B cell (primary cell): ENCODE data around the gene UTS2B. TPM values are rescaled to one million over a fixed set of nuclear protein-coding genes. Genes with fewer than 3 reads are reported as not detected.

Experiments
- ATAC-seq: fragments of 200-7000 bp; cut with Tn5 transposase; one replicate; pipeline ENCODE4 v1.10.0; 2021; ENCODE audit warnings: low read depth, mild to moderate bottlenecking, moderate number of reproducible peaks, moderate library complexity
- CTCF ChIA-PET: fragments of 350-600 bp; sonication (Branson Sonifier 250); formaldehyde crosslinking; loops from one replicate; lab custom pipeline; 2021; ENCODE audit warnings: antibody characterized with exemption, inconsistent platforms; lab: Charles Lee
- POLR2A ChIA-PET: fragments of 350-600 bp; sonication (Branson Sonifier 250); formaldehyde crosslinking; loops from one replicate; lab custom pipeline; 2021; ENCODE audit warnings: antibody characterized with exemption; lab: Charles Lee
- DNase-seq: peaks from one replicate; pipeline ENCODE4 v3.0.0; 2013
- H2AFZ ChIP-seq: 2 replicates; pipeline ENCODE4 v1.6.1; 2012; ENCODE audit warnings: mild to moderate bottlenecking, low read depth, low read length; ENCODE audit not compliant: insufficient read depth, poor library complexity, severe bottlenecking
- H3K27ac ChIP-seq, 2 donors: 1 replicate in 1 of 2; 2 replicates in 1 of 2; pipeline ENCODE4 v1.5.1; 2012 to 2013; ENCODE audit warnings: low read length in 2 of 2, mild to moderate bottlenecking in 2 of 2, moderate library complexity in 1 of 2
- H3K27me3 ChIP-seq, 4 experiments: fragments of 200-600 bp in 1 of 4; sonication (generic) in 1 of 4; replicated peaks in 1 of 4; 1 replicate in 2 of 4; 2 replicates in 2 of 4; pipeline versions ENCODE4 v1.6.1 to v1.7.0; 2013 to 2016; ENCODE audit warnings: low read length in 3 of 4, mild to moderate bottlenecking in 2 of 4, mixed read lengths in 1 of 4, moderate library complexity in 1 of 4; ENCODE audit not compliant: insufficient read depth in 4 of 4, control insufficient read depth in 3 of 4; ENCODE audit errors: control extremely low read depth in 1 of 4
- H3K36me3 ChIP-seq, 2 experiments: replicated peaks in 1 of 2; 1 replicate in 1 of 2; 2 replicates in 1 of 2; pipeline versions ENCODE4 v1.6.1 to v1.7.1; 2013; ENCODE audit warnings: low read length in 1 of 2; ENCODE audit not compliant: insufficient read depth in 2 of 2, control insufficient read depth in 1 of 2; ENCODE audit errors: control extremely low read depth in 1 of 2, extremely low read depth in 1 of 2
- H3K4me1 ChIP-seq, 2 donors: fragments of 200-600 bp in 1 of 2; sonication (generic) in 1 of 2; 1 replicate in 1 of 2; 2 replicates in 1 of 2; pipeline versions ENCODE4 v1.5.1 to v1.6.1; 2013 to 2017; ENCODE audit warnings: low read length in 2 of 2; ENCODE audit not compliant: control insufficient read depth in 2 of 2, insufficient read depth in 2 of 2
- H3K4me2 ChIP-seq: replicated peaks from 2 replicates; pipeline ENCODE3; 2012; ENCODE audit warnings: mild to moderate bottlenecking, low read depth, low read length; ENCODE audit not compliant: poor library complexity, severe bottlenecking
- H3K4me3 ChIP-seq, 5 experiments: fragments of 200-600 bp in 1 of 5; sonication (generic) in 1 of 5; 1 replicate in 3 of 5; 2 replicates in 2 of 5; pipeline versions ENCODE4 v1.5.1 to v1.7.0; 2011 to 2016; ENCODE audit warnings: low read length in 4 of 5, mild to moderate bottlenecking in 4 of 5, low read depth in 2 of 5, control low read depth in 1 of 5, moderate library complexity in 1 of 5; ENCODE audit not compliant: insufficient read depth in 1 of 5; ENCODE audit errors: control extremely low read depth in 1 of 5, extremely low read depth in 1 of 5
- H3K79me2 ChIP-seq: fragments of 200-600 bp; sonication (generic); one replicate; pipeline ENCODE4 v1.6.0; 2016; ENCODE audit warnings: low read length; ENCODE audit not compliant: control insufficient read depth, insufficient read depth
- H3K9ac ChIP-seq: fragments of 200-600 bp; sonication (generic); 2 replicates; pipeline ENCODE4 v1.6.1; 2017; ENCODE audit warnings: mild to moderate bottlenecking, low read length, moderate library complexity
- H3K9me3 ChIP-seq, 3 donors: one replicate each; pipeline versions ENCODE4 v1.6.1 to v1.7.1; 2013; ENCODE audit warnings: low read length in 2 of 3; ENCODE audit not compliant: control insufficient read depth in 2 of 3, insufficient read depth in 1 of 3; ENCODE audit errors: control extremely low read depth in 1 of 3
- H4K20me1 ChIP-seq: 2 replicates; pipeline ENCODE4 v1.6.0; 2012; ENCODE audit warnings: mild to moderate bottlenecking, low read length; ENCODE audit not compliant: insufficient read depth, control insufficient read depth, poor library complexity, severe bottlenecking
- H3K27ac Mint-ChIP-seq: one replicate; pipeline ENCODE4 v1.8.0; 2021; ENCODE audit warnings: mixed read lengths
- H3K27me3 Mint-ChIP-seq: one replicate; pipeline ENCODE4 v1.8.0; 2021; ENCODE audit warnings: mixed read lengths
- H3K4me1 Mint-ChIP-seq: one replicate; pipeline ENCODE4 v1.8.0; 2021; ENCODE audit warnings: mixed read lengths
- H3K4me3 Mint-ChIP-seq: one replicate; pipeline ENCODE4 v1.8.0; 2021; ENCODE audit warnings: mixed read lengths
- H3K9me3 Mint-ChIP-seq: one replicate; pipeline ENCODE4 v1.8.0; 2022; ENCODE audit warnings: mixed read lengths; ENCODE audit not compliant: insufficient read depth
- CTCF ChIP-seq: fragments of 200-600 bp; IDR thresholded peaks from one replicate; pipeline ENCODE4 v1.8.0; 2022; ENCODE audit warnings: antibody characterized with exemption, mild to moderate bottlenecking
- EZH2 ChIP-seq: IDR thresholded peaks from 2 replicates; pipeline ENCODE4 v1.6.1; 2012; ENCODE audit warnings: borderline replicate concordance, low read depth, mild to moderate bottlenecking, moderate library complexity, low read length; ENCODE audit not compliant: insufficient read depth, poor library complexity, severe bottlenecking
- WGBS: methylation state at CpG from one replicate; pipeline ENCODE4 v1.1.5; 2013; ENCODE audit warnings: missing lambda C conversion rate; ENCODE audit not compliant: insufficient coverage; 5-methylcytosine and 5-hydroxymethylcytosine counted together
- intact Hi-C: fragments of 100-400 bp; cut with micrococcal nuclease; formaldehyde crosslinking; loops from one replicate; pipeline ENCODE4 v1.10.0; 2022
- polyA plus RNA-seq: library from polyadenylated mRNA; depleted of rRNA; stranded (reverse); fragments of >200 nt; gene quantifications from 2 replicates; pipeline ENCODE4 v1.2.3, GENCODE V29; 2012
- total RNA-seq, 2 donors: library from RNA; stranded (reverse); fragments of 120-200 nt in 1 of 2; gene quantifications; 1 replicate in 1 of 2; 2 replicates in 1 of 2; pipeline versions ENCODE4 v1.2.3 to v1.2.4, GENCODE V29; 2013 to 2022

Gene UTS2B
- total and polyA plus RNA-seq, 2 donors (not counting 1 experiment from before 2014, with no cell fraction given), result 1.8 to 2.0 TPM

- no peaks in the 10 kb centered on the region for H3K27me3 Mint-ChIP-seq
- Histone ChIP-seq H3K9ac (peak overlapping the region; percentile 97), H3K36me3 (no peaks in the 10 kb centered on the region), H3K79me2 (peaks cover 43% of the 10 kb centered on the region), H3K27ac (peak overlapping the region; percentile 89 to 95), H2AFZ (peak overlapping the region; percentile 85), H3K4me3 (peak overlapping the region; percentile 36 to 96 (median 89)), H3K4me2 (peak overlapping the region; percentile 79), H3K4me1 (peaks cover 39 to 43% of the 10 kb centered on the region in 2 donors), H3K27me3 (no peaks in the 10 kb centered on the region), H4K20me1 (no peaks in the 10 kb centered on the region), H3K9me3 (no peaks in the 10 kb centered on the region)
- H3K27ac Mint-ChIP-seq, result peak overlapping the region; percentile 87
- H3K4me1 Mint-ChIP-seq, result peaks cover 45% of the 10 kb centered on the region
- POLR2A ChIA-PET, result interaction anchor here (0.6 to 1.6 kb wide), 4 partner anchors 27 to 85 kb away, joined by 3 to 7 read pairs (median 5); no protein-coding TSS in a partner anchor
- no peak for TF ChIP-seq CTCF
- no peak for TF ChIP-seq EZH2
- intact Hi-C loops, result no loop called here
- 85% methylated on average over 6 of the region's 9 CpGs for WGBS
- CTCF ChIA-PET, result interaction anchor here (0.6 to 3.6 kb wide), 6 partner anchors 9 to 84 kb away, joined by 3 to 12 read pairs (median 4); no protein-coding TSS in a partner anchor
- ATAC-seq (no peak), DNase-seq (peak; percentile 21)
- H3K9me3 Mint-ChIP-seq, result no peaks in the 10 kb centered on the region
- peak overlapping the region; percentile 79 for H3K4me3 Mint-ChIP-seq
Measured at GRCh38 chr3:191328383-191328961, 1.9 kb downstream of the UTS2B start.

DNA sequence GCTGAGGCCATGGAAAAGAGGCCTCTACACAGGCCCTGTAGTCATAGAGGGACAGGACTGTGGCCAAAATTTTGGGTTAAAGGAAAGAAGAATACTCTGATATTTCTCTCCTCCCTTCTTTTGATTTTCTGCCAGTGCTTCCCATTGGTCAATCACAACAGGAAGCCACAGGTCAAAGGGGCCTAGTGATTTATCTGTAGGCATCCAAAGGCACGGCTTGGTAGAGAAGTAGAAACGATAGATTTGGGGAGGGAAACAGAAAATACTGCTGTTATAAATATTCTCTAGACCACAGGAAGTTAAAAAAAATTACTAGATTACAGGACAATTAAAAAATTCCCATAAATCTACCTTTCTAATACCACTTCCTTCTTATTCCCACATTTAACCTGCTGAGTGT is 2.8 kb downstream of the UTS2B start:
- Histone ChIP-seq H3K79me2 (peaks cover 33% of the 10 kb centered on the region), H3K4me2 (no peak overlapping the region), H3K4me1 (peaks cover 30 to 33% of the 10 kb centered on the region in 2 donors), H3K9me3 (no peaks in the 10 kb centered on the region), H3K9ac (no peak overlapping the region), H3K4me3 (no peak overlapping the region), H3K36me3 (no peaks in the 10 kb centered on the region), H4K20me1 (no peaks in the 10 kb centered on the region), H3K27me3 (no peaks in the 10 kb centered on the region), H3K27ac (peak overlapping the region in 1 of 2 donors; percentile 95), H2AFZ (no peak overlapping the region)
- Mint-ChIP-seq H3K4me1 (peaks cover 36% of the 10 kb centered on the region), H3K4me3 (no peak overlapping the region), H3K27ac (peak overlapping the region; percentile 87), H3K27me3 (no peaks in the 10 kb centered on the region), H3K9me3 (no peaks in the 10 kb centered on the region)
- intact Hi-C loops, result no loop called here
- WGBS, result no CpG with 5 or more reads among the region's 2 CpGs
- TF ChIP-seq EZH2 (no peak), CTCF (no peak)
- DNase-seq (no peak), ATAC-seq (no peak)
- ChIA-PET POLR2A (no interaction called here), CTCF (interaction anchor here (1.3 to 2.2 kb wide), 2 partner anchors 27 to 83 kb away, joined by 3 to 6 read pairs; no protein-coding TSS in a partner anchor)
